Measurements from ENCODE around the gene NINL.
"Not testable (repeated sequence)": the region's sequence is repeated elsewhere in the genome, so short reads cannot be mapped to it uniquely, and the experiment has no call there.

The NINL gene

GRCh38 chr20:25551413-25552215, 33.7 kb downstream of the NINL start:
- DNase-seq: no peak

GRCh38 chr20:25550645-25551337, 34.5 kb downstream of the NINL start:
- DNase-seq: not testable (repeated sequence)

GRCh38 chr20:25549843-25550477, 35.4 kb downstream of the NINL start:
- no peak for DNase-seq

DNA sequence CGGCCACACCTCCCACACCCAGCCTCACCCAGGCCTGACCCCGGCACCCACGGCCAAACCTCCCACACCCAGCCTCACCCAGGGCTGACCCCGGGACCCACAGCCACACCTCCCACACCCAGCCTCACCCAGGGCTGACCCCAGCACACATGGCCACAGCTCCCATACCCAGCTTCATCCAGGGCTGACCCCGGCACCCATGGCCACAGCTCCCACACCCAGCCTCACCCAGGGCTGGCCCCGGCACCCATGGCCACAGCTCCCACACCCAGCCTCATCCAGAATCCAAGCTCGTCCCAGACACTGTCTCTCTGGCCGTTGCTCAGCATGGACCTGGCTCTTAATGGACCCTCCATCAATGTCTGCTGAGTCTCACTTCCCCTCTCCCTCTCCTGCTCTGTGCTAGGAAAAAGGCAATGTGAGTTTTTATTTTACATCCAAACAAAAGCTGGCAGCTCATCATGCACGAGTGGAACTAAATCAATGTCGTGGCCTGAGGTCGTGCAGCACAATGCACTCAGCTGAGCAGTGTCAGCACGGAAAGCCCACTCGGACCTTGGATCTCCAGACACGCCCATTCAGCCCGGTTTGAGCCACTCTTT, 36.1 kb downstream of the NINL start:
- no peak for DNase-seq

- DNase-seq: no peak
Observed at GRCh38 chr20:25548613-25549086, 36.7 kb downstream of the NINL start.

- no peak for DNase-seq
Observed at GRCh38 chr20:25547999-25548398, 37.3 kb downstream of the NINL start.

- no peak for DNase-seq
Observed at GRCh38 chr20:25547063-25547462, 38.3 kb downstream of the NINL start.

DNA sequence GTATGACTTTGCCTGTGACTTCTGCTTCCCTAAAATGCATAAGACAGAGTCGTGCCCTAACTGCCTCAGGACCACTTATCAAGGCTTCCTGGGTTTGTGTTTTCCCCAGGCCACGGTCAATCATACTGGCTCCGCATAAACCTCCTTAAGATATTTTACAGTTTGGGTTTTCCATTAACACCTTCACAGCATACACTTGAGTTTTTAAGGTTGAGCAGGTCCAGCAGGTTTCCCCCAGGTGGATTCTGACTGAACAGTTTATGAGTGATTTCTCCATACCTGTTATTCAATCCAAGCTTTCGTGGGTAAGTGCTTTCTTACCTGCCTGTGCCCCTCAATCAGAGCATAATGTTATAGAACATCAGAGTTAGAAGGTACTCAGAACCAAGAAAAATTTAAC, 39.3 kb downstream of the NINL start:
- DNase-seq: no peak

- DNase-seq: no peak
Observed at GRCh38 chr20:25545171-25545570, 40.2 kb downstream of the NINL start.

DNA sequence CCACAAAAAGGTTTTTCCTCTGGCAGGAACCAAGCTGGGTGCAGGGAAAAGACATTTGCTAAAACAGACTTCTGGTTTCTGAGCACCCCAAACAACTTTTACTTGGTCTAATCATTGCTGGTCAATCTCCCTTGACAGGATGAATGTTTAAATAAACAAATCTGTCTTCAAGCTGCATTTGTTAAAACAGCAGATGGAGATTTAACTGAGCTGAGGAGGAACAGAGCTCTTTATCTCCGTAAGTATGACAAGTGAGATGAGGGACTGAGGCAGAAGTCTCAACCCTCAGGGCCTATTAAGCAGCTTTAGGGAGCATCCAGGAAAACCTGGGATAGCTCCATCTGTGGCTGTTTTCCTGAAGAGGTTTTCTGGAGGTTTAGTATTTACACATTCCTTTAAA, 40.6 kb downstream of the NINL start:
- no peak for DNase-seq

- DNase-seq: no peak
Observed at GRCh38 chr20:25544311-25544710, 41.0 kb downstream of the NINL start.

GRCh38 chr20:25543068-25543467, 42.3 kb downstream of the NINL start:
- no peak for DNase-seq

GRCh38 chr20:25541676-25542075, 43.7 kb downstream of the NINL start:
- no peak for DNase-seq

DNA sequence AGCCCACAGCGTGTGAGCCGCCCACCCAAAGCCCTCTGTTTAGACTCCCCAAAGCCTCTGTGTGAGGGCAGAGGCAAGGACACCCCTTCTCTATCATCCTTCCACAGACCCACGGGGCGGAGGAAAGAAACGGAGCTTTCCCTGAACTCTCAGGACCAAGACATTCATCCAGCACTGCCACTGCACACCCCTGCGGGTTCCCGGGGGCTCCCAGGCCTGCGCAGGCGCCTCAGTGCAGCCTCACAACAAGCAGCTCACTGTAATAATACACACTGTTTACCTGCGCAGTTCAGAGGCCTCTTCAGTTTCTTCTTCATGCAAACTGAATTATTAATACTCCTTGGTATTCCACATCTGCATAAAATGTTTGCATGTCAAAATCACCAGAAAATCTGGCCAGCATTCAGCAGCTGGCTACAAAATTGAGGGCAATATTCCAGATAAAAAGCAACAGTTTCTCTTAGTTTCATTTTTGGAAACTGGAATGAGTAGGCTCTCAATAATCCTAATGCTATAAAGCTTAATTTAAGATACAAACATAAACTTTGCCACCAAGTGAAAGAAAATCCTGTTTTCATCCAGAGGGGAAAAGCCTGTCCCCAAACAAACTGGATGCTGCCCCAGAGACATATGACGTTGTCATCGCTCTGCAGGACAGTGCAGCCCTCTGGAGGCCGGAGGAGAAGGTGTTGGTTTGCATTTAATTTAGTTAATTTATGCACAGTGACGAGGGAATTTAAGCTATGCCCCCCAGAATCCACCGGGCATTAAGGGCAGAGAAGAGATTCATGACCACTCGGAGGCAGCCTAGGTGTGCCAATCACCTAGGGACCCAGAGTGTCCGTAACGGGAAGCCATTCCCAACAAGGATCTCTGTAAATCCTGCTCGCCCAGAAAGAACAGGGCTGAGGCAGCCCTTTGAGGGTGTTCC, 45.3 kb downstream of the NINL start:
- no peak for DNase-seq

DNA sequence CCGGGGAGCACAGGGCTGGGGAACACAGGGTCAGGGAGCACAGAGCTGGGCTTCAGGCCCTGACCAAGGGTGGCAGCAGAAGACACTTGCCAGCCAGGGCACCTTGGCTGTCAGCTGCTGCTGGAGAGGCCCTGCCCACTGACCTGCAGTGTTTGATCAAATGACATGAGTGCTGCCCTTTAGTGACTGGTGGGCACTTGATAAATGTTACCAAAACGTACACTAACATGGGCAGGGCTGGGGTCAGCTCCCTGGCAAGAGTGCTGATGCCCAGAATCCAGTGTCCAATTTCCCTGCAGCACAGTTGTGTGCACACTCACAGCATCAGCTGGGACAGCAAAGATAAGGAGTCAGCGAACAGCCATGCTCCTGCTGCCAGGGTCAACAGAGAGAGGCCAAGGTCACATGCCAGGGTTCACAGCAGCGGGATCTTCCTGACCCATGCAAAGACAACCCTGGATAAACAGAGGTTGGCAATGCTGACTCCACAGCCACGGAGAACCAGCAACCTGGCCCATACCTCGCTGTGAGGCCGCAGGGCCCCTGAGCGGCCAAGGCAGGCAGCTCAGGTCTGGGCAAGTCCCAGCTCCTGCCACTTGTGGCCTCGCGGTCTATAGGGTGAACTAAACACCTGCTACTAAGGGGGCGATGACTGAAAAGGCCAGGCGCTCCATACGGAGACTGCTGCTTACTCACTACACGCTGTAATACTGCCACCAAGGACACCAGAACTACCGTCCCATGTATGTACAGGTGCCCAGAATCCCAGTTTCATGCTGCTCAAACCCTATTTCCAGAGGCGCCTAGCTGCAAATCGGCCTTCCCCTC, 46.3 kb downstream of the NINL start:
- no peak for DNase-seq

- no peak for DNase-seq
Observed at GRCh38 chr20:25537890-25538289, 47.4 kb downstream of the NINL start.

- DNase-seq: no peak
Observed at GRCh38 chr20:25535762-25536161, 49.6 kb downstream of the NINL start.

GRCh38 chr20:25534845-25535244, 50.5 kb downstream of the NINL start:
- DNase-seq: no peak

DNA sequence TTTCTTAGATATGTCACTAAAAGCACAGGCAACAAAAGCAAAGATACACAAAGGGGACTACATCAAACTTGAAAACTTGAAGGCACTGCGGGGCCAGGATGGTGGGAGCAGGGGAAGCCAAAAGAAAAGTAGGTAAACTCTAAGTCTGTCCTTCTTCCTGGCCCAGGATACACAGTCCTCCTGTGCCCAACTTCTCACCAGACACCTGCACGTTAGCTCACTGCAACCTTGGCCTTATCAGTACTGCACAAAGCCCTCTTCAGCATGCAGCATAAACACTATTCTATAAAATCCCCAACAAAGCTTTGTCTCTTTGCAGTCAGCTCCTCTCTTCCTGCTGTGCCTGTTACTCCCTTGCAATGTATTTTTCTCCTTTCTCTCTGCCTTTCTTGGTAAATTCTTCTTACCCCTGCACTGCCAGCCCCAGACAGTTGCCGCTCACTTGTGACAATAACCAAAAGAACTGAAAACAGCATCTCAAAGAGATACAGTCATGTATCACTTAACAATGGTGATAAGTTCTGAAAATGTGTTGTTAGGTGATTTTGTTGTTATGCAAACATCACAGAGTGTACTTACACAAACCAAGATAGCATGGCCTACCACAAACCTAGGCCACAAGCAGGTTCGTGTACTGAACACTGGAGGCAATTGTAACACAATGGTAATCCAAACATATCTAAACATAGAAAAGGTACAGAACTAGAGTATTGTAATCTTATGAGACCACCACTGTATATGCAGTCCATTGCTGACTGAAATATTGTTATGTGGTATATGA, 51.2 kb downstream of the NINL start:
- DNase-seq: no peak

- no peak for DNase-seq
Observed at GRCh38 chr20:25532971-25533391, 52.4 kb downstream of the NINL start.

Measured in stimulated activated CD4-positive, alpha-beta T cell treated with anti-CD3 and anti-CD28 coated beads, Interleukin-15, amount 100 ng/mL, for 24 hours (primary cell).